Measurements from ENCODE around the gene FARP2. TPM values are rescaled to one million over a fixed set of nuclear protein-coding genes. Genes with fewer than 3 reads are reported as not detected.

FARP2 gene
- total and polyA plus RNA-seq, 2 of the 4 experiments (the other 2 are of a cell fraction), result 17.1 to 30.8 TPM

GRCh38 chr2:241350530-241350877 lies 5.6 kb upstream of the FARP2 start:
- WGBS, 2 experiments (ENCODE audit: extremely low coverage in 2 of 2, insufficient read length in 1 of 2), result no CpG with 5 or more reads among the region's 2 CpGs
- Histone ChIP-seq H3K56ac (ENCODE audit: extremely low read depth, insufficient read depth, low read length) (no peak overlapping the region), H4K91ac (ENCODE audit: insufficient read depth, low read depth, low read length) (no peak overlapping the region), H3K79me1 (ENCODE audit: low read depth in 1 of 2, low read length in 2 of 2) (peaks cover 10 to 48% of the 10 kb centered on the region in 2 experiments; a peak in 3 of 4 replicates), H3K27me3 (ENCODE audit: control insufficient read depth, insufficient read depth, low read length) (no peaks in the 10 kb centered on the region), H3K18ac (ENCODE audit: low read depth, low read length) (no peak overlapping the region), H3K4me3 (ENCODE audit: insufficient read depth, low read depth, low read length) (no peak overlapping the region), H3K36me3 (ENCODE audit: control insufficient read depth, insufficient read depth, low read length) (peaks cover 66% of the 10 kb centered on the region), H3K4me2 (ENCODE audit: low read depth, low read length) (no peak overlapping the region), H4K8ac (ENCODE audit: low read depth in 2 of 2, low read length in 2 of 2) (no peak overlapping the region), H2BK5ac (ENCODE audit: low read depth, low read length, poor library complexity, severe bottlenecking) (no peak overlapping the region), H2AFZ (replicated peaks; ENCODE audit: low read length, poor library complexity) (no peak overlapping the region), H2BK120ac (ENCODE audit: low read depth, low read length) (no peak overlapping the region), H4K5ac (ENCODE audit: low read depth, low read length) (no peak overlapping the region), H2BK15ac (ENCODE audit: low read depth, low read length) (no peak overlapping the region), H3K9me3 (ENCODE audit: control insufficient read depth, insufficient read depth, low read length) (no peaks in the 10 kb centered on the region), H3K23ac (ENCODE audit: low read depth, low read length) (no peak overlapping the region), H3K9me1 (ENCODE audit: insufficient read depth, low read length) (peaks cover 9% of the 10 kb centered on the region; the same call in 1 of the 2 replicates), H2BK20ac (ENCODE audit: low read depth, low read length) (no peak overlapping the region), H2AK5ac (ENCODE audit: low read depth, low read length) (no peak overlapping the region), H3K14ac (replicated peaks; ENCODE audit: low read depth, low read length) (no peak overlapping the region), H3K27ac (ENCODE audit: insufficient read depth, low read length) (no peak overlapping the region), H3K4me1 (ENCODE audit: control insufficient read depth, insufficient read depth, low read length) (peaks cover 5% of the 10 kb centered on the region), H3K9ac (ENCODE audit: low read depth, low read length) (no peak overlapping the region), H4K20me1 (ENCODE audit: insufficient read depth, low read length) (peaks cover 30% of the 10 kb centered on the region), H2AK9ac (replicated peaks; ENCODE audit: low read depth, low read length, poor library complexity) (no peak overlapping the region), H3K4ac (ENCODE audit: low read depth, low read length) (no peak overlapping the region)
- intact Hi-C loops (cut with micrococcal nuclease) (loop anchor here (5.0 kb wide), 1 partner anchor 93 kb away; no protein-coding TSS in a partner anchor), in situ Hi-C loops (cut with MboI; ENCODE audit: low sequenced_read_pairs) (no loop called here), dilution Hi-C loops (cut with HindIII; ENCODE audit: low sequenced_read_pairs, unreplicated experiment) (no loop called here)
- ATAC-seq (ENCODE audit: low read depth) (no peak), DNase-seq (no peak)
- POLR2A ChIA-PET (ENCODE audit: unreplicated experiment), result no interaction called here
- CTCF ChIA-PET, result no interaction called here
- no peak for TF ChIP-seq RAD21 (IDR thresholded peaks at IDR 0.05; ENCODE audit: low read length)
- TF ChIP-seq RFX5 (IDR thresholded peaks at IDR 0.05; ENCODE audit: low read depth, low read length), result no peak
- TF ChIP-seq MAFK (IDR thresholded peaks at IDR 0.05; ENCODE audit: low read depth, low read length), result no peak
- no peak for TF ChIP-seq POLR2A (IDR thresholded peaks at IDR 0.05; ENCODE audit: low read depth, low read length)
- no peak for TF ChIP-seq CEBPB (IDR thresholded peaks at IDR 0.05; ENCODE audit: low read depth, low read length)
- no peak for TF ChIP-seq CTCF (conservative IDR thresholded peaks at IDR 0.05; ENCODE audit: low read depth, low read length)
- BruUV-seq (replicated peaks), result no TSS peak

Data from IMR-90 (cell line).